ENCODE results near the gene FUZ. TPM values are rescaled to one million over a fixed set of nuclear protein-coding genes. Genes with fewer than 3 reads are reported as not detected.

FUZ gene
- total RNA-seq, 1 experiment from 2014 or later = 1.1 TPM

- POLR2A ChIA-PET = interaction anchor here (2.3 kb wide), 1 partner anchor 175 kb away, joined by 7 read pairs; the partner anchor contains the start of gene PRMT1
- peak overlapping the region; percentile 98 for H3K4me2 ChIP-seq (ENCODE audit: low read length)
- H3K4me1 ChIP-seq (ENCODE audit: control insufficient read depth in 1 of 2, insufficient read depth in 2 of 2, low read length in 2 of 2) = peaks cover 34 to 42% of the 10 kb centered on the region in 2 experiments
- peaks cover 4 to 5% of the 10 kb centered on the region in 2 experiments; a peak in 3 of 4 replicates for H3K36me3 ChIP-seq (ENCODE audit: control insufficient read depth in 1 of 2, insufficient read depth in 2 of 2, low read length in 2 of 2)
- H3K27me3 ChIP-seq (ENCODE audit: insufficient read depth, low read length) = no peaks in the 10 kb centered on the region
- intact Hi-C loops (cut with micrococcal nuclease) = no loop called here
- CTCF ChIA-PET = interaction anchor here (1.5 kb wide), 1 partner anchor 12 kb away, joined by 3 read pairs; no protein-coding TSS in a partner anchor
- ATAC-seq (peak; percentile 7), DNase-seq (ENCODE audit: low read depth, low spot score) (no peak)
- H3K4me3 ChIP-seq (replicated peaks in 1 of 2; ENCODE audit: low read depth in 1 of 2, low read length in 2 of 2) = peak overlapping the region; percentile 85 to 90
- H3K9me2 ChIP-seq (ENCODE audit: insufficient read depth) = no peaks in the 10 kb centered on the region
- H3K27ac ChIP-seq (ENCODE audit: low read depth, low read length) = peak overlapping the region; percentile 91
- RAD21 ChIA-PET (ENCODE audit: low non-redundant PET in 1 of 2, low total read pairs in 2 of 2, uncharacterized antibody in 2 of 2, unreplicated experiment in 2 of 2) = no interaction called here
- H4K20me1 ChIP-seq (ENCODE audit: insufficient read depth) = no peaks in the 10 kb centered on the region
- peaks cover 44% of the 10 kb centered on the region for H3K79me2 ChIP-seq (ENCODE audit: insufficient read depth, low read length)
- H2AFZ ChIP-seq (ENCODE audit: low read depth, low read length, poor library complexity, severe bottlenecking) = no peak overlapping the region
- H3K9ac ChIP-seq (ENCODE audit: low read length) = peak overlapping the region; percentile 97
- H3K9me3 ChIP-seq (ENCODE audit: control insufficient read depth in 1 of 2, insufficient read depth in 1 of 2, low read depth in 1 of 2, low read length in 2 of 2) = no peaks in the 10 kb centered on the region
- TF ChIP-seq ZNF274 (IDR thresholded peaks at IDR 0.05; ENCODE audit: low read depth, low read length) (no peak), EGR1 (IDR thresholded peaks at IDR 0.05; ENCODE audit: low read depth) (peak; percentile 42; the same call in 1 of the 2 replicates), FOSL1 (IDR thresholded peaks at IDR 0.05; ENCODE audit: low read depth) (no peak)
- BruUV-seq (replicated peaks) = no TSS peak
These were observed 38.6 kb upstream of the FUZ start for GRCh38 chr19:49851456-49852259.

- Histone ChIP-seq H3K4me1 (ENCODE audit: control insufficient read depth in 1 of 2, insufficient read depth in 2 of 2, low read length in 2 of 2) (peaks cover 34 to 42% of the 10 kb centered on the region in 2 experiments), H3K9me2 (ENCODE audit: insufficient read depth) (no peaks in the 10 kb centered on the region), H4K20me1 (ENCODE audit: insufficient read depth) (no peaks in the 10 kb centered on the region), H3K9me3 (ENCODE audit: control insufficient read depth in 1 of 2, insufficient read depth in 1 of 2, low read depth in 1 of 2, low read length in 2 of 2) (no peaks in the 10 kb centered on the region), H3K36me3 (ENCODE audit: control insufficient read depth in 1 of 2, insufficient read depth in 2 of 2, low read length in 2 of 2) (peaks cover 4% of the 10 kb centered on the region in 2 experiments; a peak in 2 of 4 replicates), H3K27me3 (ENCODE audit: insufficient read depth, low read length) (no peaks in the 10 kb centered on the region), H3K79me2 (ENCODE audit: insufficient read depth, low read length) (peaks cover 39% of the 10 kb centered on the region), H3K9ac (ENCODE audit: low read length) (peak within 1 kb of the TSS; percentile 97), H2AFZ (ENCODE audit: low read depth, low read length, poor library complexity, severe bottlenecking) (no peak within 1 kb of the TSS), H3K4me2 (ENCODE audit: low read length) (peak within 1 kb of the TSS; percentile 98), H3K27ac (ENCODE audit: low read depth, low read length) (peak within 1 kb of the TSS; percentile 91), H3K4me3 (replicated peaks in 1 of 2; ENCODE audit: low read depth in 1 of 2, low read length in 2 of 2) (peak within 1 kb of the TSS; percentile 85 to 90)
- intact Hi-C loops (cut with micrococcal nuclease) = no loop called here
- BruUV-seq (replicated peaks) = no TSS peak
- ChIA-PET POLR2A (interaction anchor here (0.7 to 2.5 kb wide), 11 partner anchors 9 to 174 kb away, joined by 3 to 13 read pairs (median 4); partner anchors contain the start of genes AKT1S1, MED25, PNKP and PRMT1), CTCF (interaction anchor here (0.9 to 1.5 kb wide), 2 partner anchors 13 to 100 kb away, joined by 3 read pairs; no protein-coding TSS in a partner anchor), RAD21 (ENCODE audit: low non-redundant PET in 1 of 2, low total read pairs in 2 of 2, uncharacterized antibody in 2 of 2, unreplicated experiment in 2 of 2) (no interaction called here)
- ATAC-seq = peak; percentile 81
- DNase-seq (ENCODE audit: low read depth, low spot score) = peak; percentile 84
- TF ChIP-seq CEBPB (IDR thresholded peaks at IDR 0.05; ENCODE audit: low read depth) = no peak
- no peak for TF ChIP-seq REST (IDR thresholded peaks at IDR 0.05; ENCODE audit: low read depth)
- TF ChIP-seq SP1 (IDR thresholded peaks at IDR 0.05; ENCODE audit: low read depth) = peak; percentile 86
- TF ChIP-seq TCF7L2 (IDR thresholded peaks at IDR 0.05; ENCODE audit: borderline replicate concordance, extremely low read depth, insufficient read depth, insufficient read length) = peak; percentile 54
- no peak for TF ChIP-seq ELF1 (IDR thresholded peaks at IDR 0.05; ENCODE audit: borderline replicate concordance, low read depth)
- no peak; the same call in 1 of the 2 replicates for TF ChIP-seq EGR1 (IDR thresholded peaks at IDR 0.05; ENCODE audit: low read depth)
- TF ChIP-seq SIN3A (IDR thresholded peaks at IDR 0.05; ENCODE audit: low read depth) = 0 out of 2 replicates have a peak, but pooled peaks have one; percentile 13
- no peak for TF ChIP-seq CTCF (IDR thresholded peaks at IDR 0.05 in 2 of 3, conservative IDR thresholded peaks at IDR 0.05 in 1 of 3; ENCODE audit: borderline replicate concordance in 1 of 3, insufficient read depth in 1 of 3, low read depth in 2 of 3, low read length in 2 of 3)
These were observed 37.6 kb upstream of the FUZ start, which contains the start of gene PTOV1 for GRCh38 chr19:49850487-49851342. TSS of gene PTOV1 (plus strand) at chr19:49851159.

All from HCT116 (cell line).